ENCODE results near the gene VARS1. TPM values are rescaled to one million over a fixed set of nuclear protein-coding genes. Genes with fewer than 3 reads are reported as not detected.
"Not testable (repeated sequence)": the region's sequence is repeated elsewhere in the genome, so short reads cannot be mapped to it uniquely, and the experiment has no call there.

VARS1 gene
- total RNA-seq, 2 experiments from 2014 or later: 147 to 169 TPM

DNA sequence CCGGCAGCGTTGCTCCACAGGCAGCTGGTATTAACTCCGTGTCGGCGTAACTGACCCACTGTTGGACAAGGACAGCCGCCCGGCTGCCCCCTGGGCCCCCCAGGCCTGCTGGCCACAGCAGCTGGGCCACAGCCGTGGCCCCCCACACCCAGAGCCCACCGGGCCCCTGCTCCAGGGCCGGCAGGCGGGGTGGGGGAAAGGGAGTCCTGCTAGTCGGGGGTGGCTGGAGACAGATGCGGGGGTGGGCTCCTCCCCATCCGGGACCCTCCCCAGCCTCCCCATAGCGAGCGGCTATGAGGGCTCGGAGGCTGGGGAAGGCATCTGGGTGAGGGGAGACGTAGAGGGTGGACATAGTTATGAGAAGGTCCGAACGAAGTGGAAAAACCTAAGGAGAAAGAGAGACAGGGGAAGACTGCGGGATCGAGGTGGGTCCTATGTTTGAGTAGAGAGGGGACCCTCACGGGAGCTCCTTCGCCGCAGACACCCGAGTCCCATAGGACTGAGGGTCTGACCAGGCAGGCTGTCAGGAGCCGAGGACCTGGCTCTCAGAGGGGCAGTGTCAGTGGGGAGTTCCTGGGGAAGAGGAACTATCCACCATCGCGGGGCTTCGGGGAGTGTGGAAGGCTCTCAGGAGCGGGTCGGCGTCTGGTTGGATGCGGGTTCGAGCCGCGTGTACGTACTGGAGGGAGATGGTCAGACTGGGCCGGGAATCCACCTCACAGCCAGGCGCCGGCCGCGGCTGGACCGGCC lies 511 bp downstream of the VARS1 start:
- Mint-ChIP-seq H3K4me1 (peaks cover 49% of the 10 kb centered on the region), H3K4me3 (peak overlapping the region; percentile 95), H3K36me3 (ENCODE audit: low read depth) (peaks cover 40% of the 10 kb centered on the region), H3K9me3 (ENCODE audit: low read depth) (no peaks in the 10 kb centered on the region), H3K27ac (peak overlapping the region; percentile 95), H3K27me3 (no peaks in the 10 kb centered on the region)
- POLR2A ChIA-PET: interaction anchor here (0.5 to 1.0 kb wide), 4 partner anchors 12 to 148 kb away, joined by 3 to 7 read pairs (median 3); partner anchors contain the start of genes BAG6, LSM2 and LY6G5B
- intact Hi-C loops (cut with DNase I, micrococcal nuclease): loop anchor here (1.0 to 2.0 kb wide), 10 partner anchors 11 to 143 kb away; partner anchors contain the start of genes ABHD16A (in 1 of the 2), BAG6 (in 1 of the 2), DDAH2 (in 1 of the 2) and HSPA1B (in 1 of the 2)
- no peak for DNase-seq
- CTCF ChIA-PET: interaction anchor here (0.7 to 2.1 kb wide), 8 partner anchors 11 to 57 kb away, joined by 3 to 15 read pairs (median 6); partner anchors contain the start of gene LSM2
- ATAC-seq: peak; percentile 32

DNA sequence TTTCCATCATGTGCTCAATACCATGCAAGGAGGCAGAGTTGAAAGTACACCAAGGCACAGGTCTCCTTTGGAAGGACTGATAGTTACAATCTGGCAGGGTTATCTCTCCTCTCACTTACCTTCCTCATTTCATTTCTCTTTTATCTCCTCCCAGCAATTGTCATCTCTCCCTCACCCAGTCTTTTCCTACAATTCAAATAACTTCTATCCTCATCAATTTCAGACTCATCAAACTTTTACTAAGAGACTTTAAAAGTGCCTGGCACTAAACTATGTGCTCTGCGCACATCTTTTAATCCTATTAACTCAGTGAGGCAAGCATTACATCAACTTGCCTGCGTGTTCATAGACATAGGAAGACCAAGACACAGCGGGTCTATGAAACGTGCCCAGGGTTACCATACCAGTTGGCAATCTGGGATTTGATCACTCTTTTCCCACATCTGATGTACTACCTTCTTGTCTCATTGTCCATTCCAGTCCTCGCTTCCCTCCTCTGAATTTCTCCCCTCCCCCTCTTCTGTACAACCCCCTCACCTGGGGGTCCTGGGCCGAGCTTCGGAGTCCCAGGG lies 1.2 kb downstream of the VARS1 start:
- peaks cover 49% of the 10 kb centered on the region for H3K4me1 Mint-ChIP-seq
- peaks cover 44% of the 10 kb centered on the region for H3K36me3 Mint-ChIP-seq (ENCODE audit: low read depth)
- H3K27ac Mint-ChIP-seq: peak overlapping the region; percentile 83

DNA sequence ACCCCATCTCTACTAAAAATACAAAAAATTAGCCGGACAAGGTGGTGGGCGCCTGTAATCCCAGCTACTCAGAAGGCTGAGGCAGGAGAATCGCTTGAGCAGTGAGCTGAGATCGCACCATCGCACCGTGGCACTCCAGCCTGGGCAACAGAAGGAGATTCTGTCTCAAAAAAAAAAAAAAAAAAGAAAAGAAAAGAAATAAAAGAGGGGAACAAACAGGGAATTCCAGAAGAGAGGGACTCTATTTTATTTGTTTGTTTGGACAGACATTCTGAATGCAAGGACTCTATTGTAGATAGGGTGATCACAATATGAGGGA lies 1.7 kb downstream of the VARS1 start:
- not testable (repeated sequence) for ATAC-seq; H3K27me3 Mint-ChIP-seq; DNase-seq; H3K9me3 Mint-ChIP-seq (ENCODE audit: low read depth)
- intact Hi-C loops (cut with DNase I, micrococcal nuclease): loop anchor here in 1 of 2 experiments (2.0 kb wide), 1 partner anchor 55 kb away; no protein-coding TSS in a partner anchor
- Mint-ChIP-seq H3K36me3 (ENCODE audit: low read depth) (peaks cover 48% of the 10 kb centered on the region), H3K4me3 (peak overlapping the region; percentile 95), H3K27ac (peak overlapping the region; percentile 83), H3K4me1 (peaks cover 51% of the 10 kb centered on the region)
- POLR2A ChIA-PET: interaction anchor here (0.7 kb wide), 1 partner anchor 12 kb away, joined by 9 read pairs; no protein-coding TSS in a partner anchor
- CTCF ChIA-PET: interaction anchor here (1.3 kb wide), 1 partner anchor 56 kb away, joined by 5 read pairs; no protein-coding TSS in a partner anchor

More for the DNA sequence above, 1.2 kb downstream of the VARS1 start:
- ChIA-PET CTCF (interaction anchor here (1.3 to 1.8 kb wide), 4 partner anchors 20 to 56 kb away, joined by 5 to 8 read pairs (median 6); no protein-coding TSS in a partner anchor), POLR2A (interaction anchor here (0.5 to 0.7 kb wide), 2 partner anchors 13 to 124 kb away, joined by 3 to 7 read pairs; partner anchors contain the start of genes LSM2 and LY6G5B)
- intact Hi-C loops (cut with DNase I, micrococcal nuclease): loop anchor here in 1 of 2 experiments (2.0 kb wide), 1 partner anchor 56 kb away; no protein-coding TSS in a partner anchor
- H3K9me3 Mint-ChIP-seq (ENCODE audit: low read depth): no peaks in the 10 kb centered on the region
- ATAC-seq (no peak), DNase-seq (no peak)
- peak overlapping the region; percentile 95 for H3K4me3 Mint-ChIP-seq
- no peaks in the 10 kb centered on the region for H3K27me3 Mint-ChIP-seq

DNA sequence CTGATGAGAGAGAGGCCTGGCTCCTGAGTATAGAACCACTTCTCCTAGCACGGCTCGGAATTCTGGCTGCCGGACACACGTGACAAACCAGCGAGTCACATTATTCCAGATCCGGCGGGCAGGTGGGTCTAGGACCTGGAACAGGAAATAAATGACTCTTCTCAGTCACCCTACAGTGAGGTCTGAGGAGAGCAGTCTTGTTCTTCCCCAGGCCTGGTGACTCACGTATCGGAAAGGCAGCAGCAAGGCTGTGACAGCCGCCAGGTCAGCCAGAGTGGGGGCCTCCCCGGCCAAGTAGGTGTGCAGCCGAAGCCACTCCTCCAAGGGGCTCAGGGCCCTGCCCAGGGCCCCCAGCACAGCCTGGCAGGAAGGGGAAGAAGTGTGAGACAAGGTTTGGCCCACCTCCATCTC lies 2.8 kb downstream of the VARS1 start:
- CTCF ChIA-PET: no interaction called here
- POLR2A ChIA-PET: no interaction called here
- Mint-ChIP-seq H3K4me3 (no peak overlapping the region), H3K9me3 (ENCODE audit: low read depth) (no peaks in the 10 kb centered on the region), H3K27me3 (no peaks in the 10 kb centered on the region), H3K36me3 (ENCODE audit: low read depth) (peaks cover 49% of the 10 kb centered on the region), H3K27ac (peak overlapping the region; percentile 72), H3K4me1 (peaks cover 45% of the 10 kb centered on the region)
- peak; percentile 8 for ATAC-seq
- intact Hi-C loops (cut with DNase I, micrococcal nuclease): no loop called here
- peak; percentile 51 for DNase-seq

DNA sequence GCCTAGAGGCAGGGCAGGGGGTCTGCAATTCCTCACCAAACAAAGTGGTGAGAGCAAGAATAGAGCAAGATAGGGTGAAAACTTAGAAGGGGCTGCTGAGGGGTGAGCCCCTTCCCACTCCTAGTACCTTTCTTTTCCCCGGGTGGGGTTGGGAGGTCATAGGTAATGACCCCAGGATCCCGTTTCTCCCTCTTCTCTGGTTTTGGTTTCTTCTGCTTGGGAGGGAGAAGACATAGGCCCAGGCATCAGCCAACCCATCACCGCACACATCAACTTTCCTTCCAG lies 3.5 kb downstream of the VARS1 start:
- Mint-ChIP-seq H3K27ac (no peak overlapping the region), H3K9me3 (ENCODE audit: low read depth) (no peaks in the 10 kb centered on the region), H3K4me3 (no peak overlapping the region), H3K36me3 (ENCODE audit: low read depth) (peaks cover 44% of the 10 kb centered on the region), H3K4me1 (peaks cover 38% of the 10 kb centered on the region), H3K27me3 (no peaks in the 10 kb centered on the region)
- CTCF ChIA-PET: interaction anchor here (0.7 to 1.8 kb wide), 4 partner anchors 53 to 245 kb away, joined by 3 to 15 read pairs (median 3); partner anchors contain the start of gene MSH5
- no peak for ATAC-seq
- POLR2A ChIA-PET: no interaction called here
- intact Hi-C loops (cut with DNase I, micrococcal nuclease): no loop called here
- DNase-seq: no peak

DNA sequence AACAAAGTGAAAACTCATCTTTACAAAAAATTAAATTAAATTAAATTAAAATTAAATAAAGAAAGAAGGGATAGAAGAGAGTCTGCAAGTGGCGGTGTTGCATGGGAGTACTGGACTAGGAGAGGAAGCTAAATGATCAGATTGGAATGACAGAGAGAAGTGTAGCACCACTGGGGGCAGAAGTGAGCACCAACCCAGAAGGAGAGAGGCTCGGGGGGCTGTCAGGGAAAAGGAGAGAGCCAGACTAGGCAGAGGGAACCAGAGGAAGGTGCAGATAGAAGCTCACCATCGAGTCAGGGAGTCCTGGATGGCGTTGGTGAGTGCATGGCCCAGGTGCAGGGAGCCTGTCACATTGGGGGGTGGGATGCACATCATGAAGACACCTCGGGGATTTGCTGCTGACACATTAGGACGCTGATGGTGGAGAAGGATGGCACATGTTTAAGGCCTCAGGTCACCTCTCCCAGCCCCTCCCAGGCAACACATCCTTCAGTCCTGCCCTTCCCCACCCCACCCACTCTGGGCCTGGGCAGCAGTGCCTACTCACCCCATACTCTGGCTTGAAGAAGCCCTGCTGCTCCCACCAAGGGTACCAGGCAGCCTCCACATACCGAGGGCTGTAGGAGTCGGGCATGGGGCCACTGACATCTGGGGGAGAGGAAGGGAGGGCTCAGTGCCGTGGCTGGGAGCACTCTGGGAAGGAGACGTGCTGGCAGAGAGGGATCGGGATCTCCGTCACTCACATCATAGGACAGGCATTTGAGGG lies 4.0 kb downstream of the VARS1 start:
- H3K4me1 Mint-ChIP-seq: peaks cover 34% of the 10 kb centered on the region
- ChIA-PET CTCF (interaction anchor here (0.5 to 2.5 kb wide), 21 partner anchors 9 to 245 kb away, joined by 3 to 15 read pairs (median 3); partner anchors contain the start of genes CLIC1, LSM2, MSH5 and VWA7), POLR2A (no interaction called here)
- H3K9me3 Mint-ChIP-seq (ENCODE audit: low read depth): no peaks in the 10 kb centered on the region
- H3K27ac Mint-ChIP-seq: no peak overlapping the region
- peaks cover 46% of the 10 kb centered on the region for H3K36me3 Mint-ChIP-seq (ENCODE audit: low read depth)
- intact Hi-C loops (cut with DNase I, micrococcal nuclease): no loop called here
- H3K27me3 Mint-ChIP-seq: no peaks in the 10 kb centered on the region
- no peak overlapping the region for H3K4me3 Mint-ChIP-seq
- no peak for ATAC-seq
- DNase-seq: peak; percentile 64

DNA sequence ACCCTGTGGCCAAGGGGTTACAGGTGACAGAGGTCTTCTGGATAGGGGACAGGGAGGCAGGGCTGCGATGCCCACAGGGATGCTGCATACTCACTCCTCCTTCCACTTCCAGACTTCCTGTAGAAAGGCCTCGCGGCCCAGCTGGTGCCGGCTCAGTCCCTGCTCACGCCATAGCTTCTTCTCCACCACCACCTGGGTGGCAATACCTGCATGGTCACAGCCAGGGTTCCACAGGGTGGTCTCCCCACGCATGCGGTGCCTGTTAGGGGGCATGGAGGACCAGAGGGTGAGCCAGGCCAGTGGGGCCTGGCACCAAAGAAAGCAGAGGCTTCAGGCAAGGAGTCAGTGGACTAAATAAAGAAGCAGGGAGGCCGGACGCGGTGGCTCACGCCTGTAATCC lies 10.1 kb downstream of the VARS1 start:
- POLR2A ChIA-PET: interaction anchor here (1.0 kb wide), 1 partner anchor 48 kb away, joined by 3 read pairs; no protein-coding TSS in a partner anchor
- intact Hi-C loops (cut with DNase I, micrococcal nuclease): no loop called here

DNA sequence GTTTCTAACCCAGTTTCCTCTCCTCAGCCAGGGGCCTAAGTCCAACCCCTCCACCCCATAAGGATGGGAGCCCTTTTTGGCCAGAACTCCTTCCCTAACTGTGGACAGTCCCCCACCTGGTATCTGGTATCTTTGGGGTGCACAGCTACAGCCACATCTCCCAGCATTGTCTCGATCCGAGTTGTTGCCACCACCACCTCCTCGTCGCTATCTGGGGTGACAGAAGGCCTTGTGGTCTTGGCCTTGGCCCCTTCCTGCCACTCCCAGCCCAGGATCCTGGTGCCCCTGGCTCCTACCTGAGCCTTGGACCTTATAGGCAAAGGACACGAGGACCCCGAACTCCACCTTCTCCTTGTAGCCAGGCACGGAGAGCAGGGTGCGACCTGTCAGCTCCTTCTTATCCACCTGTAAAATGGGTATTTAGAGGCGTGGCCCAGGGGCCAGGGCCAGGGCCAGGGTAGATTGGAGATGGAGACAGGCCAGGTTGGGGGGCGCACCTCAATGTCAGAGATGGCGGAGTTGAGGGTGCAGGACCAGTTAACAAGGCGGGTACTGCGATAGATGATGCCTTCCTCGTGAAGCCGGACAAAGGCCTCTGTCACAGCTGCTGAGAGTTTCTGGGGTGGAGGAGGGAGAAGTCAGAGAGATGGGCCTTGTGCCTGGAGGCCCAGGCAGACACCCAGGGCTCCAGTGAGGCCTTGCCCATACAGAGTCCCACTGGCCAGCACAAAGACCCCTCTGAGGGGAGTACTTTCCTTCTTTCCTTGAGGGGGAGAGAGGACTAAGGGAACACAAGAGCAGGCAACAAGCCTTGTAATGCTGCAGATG lies 11.2 kb downstream of the VARS1 start:
- Mint-ChIP-seq H3K4me3 (no peak overlapping the region), H3K9me3 (ENCODE audit: low read depth) (no peaks in the 10 kb centered on the region), H3K27ac (no peak overlapping the region), H3K4me1 (peaks cover 2% of the 10 kb centered on the region), H3K27me3 (no peaks in the 10 kb centered on the region), H3K36me3 (ENCODE audit: low read depth) (peaks cover 51% of the 10 kb centered on the region)
- CTCF ChIA-PET: interaction anchor here (0.8 kb wide), 1 partner anchor 15 kb away, joined by 3 read pairs; no protein-coding TSS in a partner anchor
- POLR2A ChIA-PET: interaction anchor here (0.6 to 1.0 kb wide), 2 partner anchors 46 kb away, joined by 3 to 7 read pairs; no protein-coding TSS in a partner anchor
- no peak for DNase-seq
- intact Hi-C loops (cut with DNase I, micrococcal nuclease): no loop called here
- ATAC-seq: no peak

More for the DNA sequence above, 10.1 kb downstream of the VARS1 start:
- no peaks in the 10 kb centered on the region for H3K27me3 Mint-ChIP-seq
- DNase-seq: no peak
- CTCF ChIA-PET: interaction anchor here (0.6 to 0.9 kb wide), 3 partner anchors 21 to 991 kb away, joined by 3 read pairs; partner anchors contain the start of gene LSM2
- H3K36me3 Mint-ChIP-seq (ENCODE audit: low read depth): peaks cover 46% of the 10 kb centered on the region
- no peak for ATAC-seq
- no peak overlapping the region for H3K27ac Mint-ChIP-seq
- H3K4me3 Mint-ChIP-seq: no peak overlapping the region
- peaks cover 2% of the 10 kb centered on the region for H3K4me1 Mint-ChIP-seq
- no peaks in the 10 kb centered on the region for H3K9me3 Mint-ChIP-seq (ENCODE audit: low read depth)

DNA sequence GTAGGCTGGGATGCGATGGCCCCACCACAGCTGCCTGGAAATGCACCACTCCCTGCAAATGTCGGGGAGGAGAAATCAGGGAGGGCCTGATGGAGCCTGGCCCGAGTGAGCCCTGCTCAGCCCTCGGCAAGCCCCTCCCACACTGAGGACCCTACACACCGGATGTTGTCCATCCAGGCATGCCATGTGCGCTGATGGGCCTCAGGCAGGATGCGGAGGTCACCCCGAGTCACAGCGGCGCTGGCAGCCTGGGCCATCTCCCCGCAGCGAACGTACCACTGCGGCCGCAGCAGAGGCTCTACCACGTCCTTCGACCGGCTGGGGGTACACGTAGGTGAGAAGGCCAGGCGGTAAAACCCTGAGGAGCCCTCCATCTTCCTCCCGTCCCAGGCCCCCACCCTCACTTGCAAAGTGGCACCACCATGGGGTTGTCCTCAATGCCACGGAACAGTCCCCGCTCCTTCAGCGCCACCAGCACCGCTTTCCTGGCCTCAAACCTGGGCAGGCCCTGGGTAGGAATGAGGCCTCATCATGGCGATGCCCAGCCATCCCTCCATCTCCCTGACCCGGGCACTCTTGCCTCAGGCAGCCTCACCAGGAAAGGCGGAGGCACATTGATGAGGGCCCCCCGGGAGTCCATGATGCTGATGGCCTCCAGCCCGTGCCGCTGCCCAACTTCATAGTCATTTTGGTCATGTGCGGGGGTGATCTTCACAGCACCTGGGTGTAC lies 13.3 kb downstream of the VARS1 start:
- no peak for DNase-seq
- H3K36me3 Mint-ChIP-seq (ENCODE audit: low read depth): peaks cover 56% of the 10 kb centered on the region
- peaks cover 7% of the 10 kb centered on the region for H3K4me1 Mint-ChIP-seq
- intact Hi-C loops (cut with DNase I, micrococcal nuclease): no loop called here
- H3K9me3 Mint-ChIP-seq (ENCODE audit: low read depth): no peaks in the 10 kb centered on the region
- ChIA-PET CTCF (no interaction called here), POLR2A (no interaction called here)
- no peak overlapping the region for H3K4me3 Mint-ChIP-seq
- no peaks in the 10 kb centered on the region for H3K27me3 Mint-ChIP-seq
- no peak for ATAC-seq
- H3K27ac Mint-ChIP-seq: no peak overlapping the region
